ENCODE measurements around the gene LRP1B. TPM values are rescaled to one million over a fixed set of nuclear protein-coding genes. Genes with fewer than 3 reads are reported as not detected.

The LRP1B gene
- total RNA-seq, 1 experiment from 2014 or later, result 0.21 TPM

GRCh38 chr2:141940709-141941108, 190.1 kb downstream of the LRP1B start:
- TF ChIP-seq CTCF (IDR thresholded peaks at IDR 0.05; ENCODE audit: unreplicated experiment), result no peak
- Mint-ChIP-seq H3K4me1 (ENCODE audit: low read depth, unreplicated experiment) (no peaks in the 10 kb centered on the region), H3K36me3 (ENCODE audit: insufficient read depth, unreplicated experiment) (no peaks in the 10 kb centered on the region), H3K9me3 (ENCODE audit: low read depth, unreplicated experiment) (no peaks in the 10 kb centered on the region), H3K27me3 (ENCODE audit: unreplicated experiment) (no peaks in the 10 kb centered on the region), H3K27ac (ENCODE audit: unreplicated experiment) (no peak overlapping the region), H3K4me3 (ENCODE audit: low read depth, unreplicated experiment) (no peak overlapping the region)
- CTCF ChIA-PET, result no interaction called here
- no TSS peak for BruUV-seq (replicated peaks)
- no peak for DNase-seq
- intact Hi-C loops (cut with micrococcal nuclease; ENCODE audit: unreplicated experiment), result loop anchor here (10.0 kb wide), 1 partner anchor 194 kb away; the partner anchor contains the start of gene LRP1B

- BruUV-seq (replicated peaks), result no TSS peak
- CTCF ChIA-PET, result no interaction called here
- intact Hi-C loops (cut with micrococcal nuclease; ENCODE audit: unreplicated experiment), result no loop called here
- H3K27me3 Mint-ChIP-seq (ENCODE audit: unreplicated experiment), result no peaks in the 10 kb centered on the region
- H3K4me1 Mint-ChIP-seq (ENCODE audit: low read depth, unreplicated experiment), result peaks cover 8% of the 10 kb centered on the region
- H3K36me3 Mint-ChIP-seq (ENCODE audit: insufficient read depth, unreplicated experiment), result no peaks in the 10 kb centered on the region
- H3K27ac Mint-ChIP-seq (ENCODE audit: unreplicated experiment), result no peak overlapping the region
- H3K4me3 Mint-ChIP-seq (ENCODE audit: low read depth, unreplicated experiment), result no peak overlapping the region
- no peak for DNase-seq
- no peaks in the 10 kb centered on the region for H3K9me3 Mint-ChIP-seq (ENCODE audit: low read depth, unreplicated experiment)
- no peak for TF ChIP-seq CTCF (IDR thresholded peaks at IDR 0.05; ENCODE audit: unreplicated experiment)
These were observed 197.6 kb downstream of the LRP1B start for GRCh38 chr2:141933226-141933625.

- Mint-ChIP-seq H3K27ac (ENCODE audit: unreplicated experiment) (no peak overlapping the region), H3K4me3 (ENCODE audit: low read depth, unreplicated experiment) (no peak overlapping the region), H3K4me1 (ENCODE audit: low read depth, unreplicated experiment) (peaks cover 8% of the 10 kb centered on the region), H3K27me3 (ENCODE audit: unreplicated experiment) (no peaks in the 10 kb centered on the region), H3K9me3 (ENCODE audit: low read depth, unreplicated experiment) (no peaks in the 10 kb centered on the region), H3K36me3 (ENCODE audit: insufficient read depth, unreplicated experiment) (no peaks in the 10 kb centered on the region)
- no TSS peak for BruUV-seq (replicated peaks)
- intact Hi-C loops (cut with micrococcal nuclease; ENCODE audit: unreplicated experiment), result no loop called here
- TF ChIP-seq CTCF (IDR thresholded peaks at IDR 0.05; ENCODE audit: unreplicated experiment), result no peak
- CTCF ChIA-PET, result no interaction called here
- no peak for DNase-seq
These were observed 198.6 kb downstream of the LRP1B start for GRCh38 chr2:141932261-141932660.

DNA sequence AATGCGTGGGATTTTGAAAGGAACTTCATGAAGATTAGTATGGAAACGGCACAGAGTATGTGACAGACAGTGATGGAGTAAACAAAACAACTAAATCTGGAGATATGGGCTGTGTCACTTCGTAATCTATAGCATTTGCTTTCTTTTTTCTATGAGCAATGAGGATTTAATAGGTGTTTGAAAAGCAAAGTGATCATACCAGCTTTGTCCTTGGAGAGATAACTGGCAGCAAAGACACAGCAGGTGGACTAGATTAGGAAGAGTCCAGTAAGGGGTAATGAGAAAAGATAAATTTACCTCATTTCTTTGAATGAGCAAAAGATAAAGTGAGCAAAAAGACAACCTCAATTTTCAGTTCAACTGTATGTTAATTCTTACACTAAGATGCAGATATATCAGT, 199.0 kb downstream of the LRP1B start:
- no peak overlapping the region for H3K27ac Mint-ChIP-seq (ENCODE audit: unreplicated experiment)
- H3K36me3 Mint-ChIP-seq (ENCODE audit: insufficient read depth, unreplicated experiment), result no peaks in the 10 kb centered on the region
- intact Hi-C loops (cut with micrococcal nuclease; ENCODE audit: unreplicated experiment), result no loop called here
- H3K4me1 Mint-ChIP-seq (ENCODE audit: low read depth, unreplicated experiment), result peaks cover 8% of the 10 kb centered on the region
- CTCF ChIA-PET, result no interaction called here
- no peak for DNase-seq
- no peaks in the 10 kb centered on the region for H3K27me3 Mint-ChIP-seq (ENCODE audit: unreplicated experiment)
- no peak for TF ChIP-seq CTCF (IDR thresholded peaks at IDR 0.05; ENCODE audit: unreplicated experiment)
- BruUV-seq (replicated peaks), result no TSS peak
- H3K4me3 Mint-ChIP-seq (ENCODE audit: low read depth, unreplicated experiment), result no peak overlapping the region
- no peaks in the 10 kb centered on the region for H3K9me3 Mint-ChIP-seq (ENCODE audit: low read depth, unreplicated experiment)
